ACC112 (cell line): ENCODE measurements around the gene VWA1.

ENCODE experiments used
- H2AFZ ChIP-seq: fragments of 200-600 bp; sonication (generic); one replicate; pipeline ENCODE4 v1.6.0; 2017; ENCODE audit warnings: antibody characterized with exemption, low read length; ENCODE audit not compliant: unreplicated experiment
- H3K27ac ChIP-seq: fragments of 200-600 bp; sonication (generic); 2 replicates; pipeline ENCODE4 v1.5.1; 2014; ENCODE audit warnings: low read depth, mild to moderate bottlenecking, antibody characterized with exemption, low read length, moderate library complexity
- H3K27me3 ChIP-seq: fragments of 200-600 bp; sonication (generic); 2 replicates; pipeline ENCODE4 v1.6.1; 2014; ENCODE audit warnings: mild to moderate bottlenecking, antibody characterized with exemption, low read length, moderate library complexity, mixed read lengths; ENCODE audit not compliant: insufficient read depth
- H3K36me3 ChIP-seq: fragments of 200-600 bp; sonication (generic); 2 replicates; pipeline ENCODE4 v1.6.1; 2016; ENCODE audit warnings: mild to moderate bottlenecking, antibody characterized with exemption, low read length, moderate library complexity, mixed read lengths; ENCODE audit not compliant: insufficient read depth
- H3K4me1 ChIP-seq: fragments of 200-600 bp; sonication (generic); one replicate; pipeline ENCODE4 v1.6.1; 2016; ENCODE audit warnings: low read length, mixed read lengths; ENCODE audit not compliant: insufficient read depth, unreplicated experiment, control insufficient read depth
- H3K4me3 ChIP-seq: fragments of 200-600 bp; sonication (generic); 2 replicates; pipeline ENCODE4 v1.5.1; 2014; ENCODE audit warnings: mild to moderate bottlenecking, low read depth, low read length
- H3K79me2 ChIP-seq: fragments of 200-600 bp; sonication (generic); one replicate; pipeline ENCODE4 v1.6.0; 2016; ENCODE audit warnings: low read length; ENCODE audit not compliant: control insufficient read depth, unreplicated experiment, insufficient read depth

Gene VWA1

DNA sequence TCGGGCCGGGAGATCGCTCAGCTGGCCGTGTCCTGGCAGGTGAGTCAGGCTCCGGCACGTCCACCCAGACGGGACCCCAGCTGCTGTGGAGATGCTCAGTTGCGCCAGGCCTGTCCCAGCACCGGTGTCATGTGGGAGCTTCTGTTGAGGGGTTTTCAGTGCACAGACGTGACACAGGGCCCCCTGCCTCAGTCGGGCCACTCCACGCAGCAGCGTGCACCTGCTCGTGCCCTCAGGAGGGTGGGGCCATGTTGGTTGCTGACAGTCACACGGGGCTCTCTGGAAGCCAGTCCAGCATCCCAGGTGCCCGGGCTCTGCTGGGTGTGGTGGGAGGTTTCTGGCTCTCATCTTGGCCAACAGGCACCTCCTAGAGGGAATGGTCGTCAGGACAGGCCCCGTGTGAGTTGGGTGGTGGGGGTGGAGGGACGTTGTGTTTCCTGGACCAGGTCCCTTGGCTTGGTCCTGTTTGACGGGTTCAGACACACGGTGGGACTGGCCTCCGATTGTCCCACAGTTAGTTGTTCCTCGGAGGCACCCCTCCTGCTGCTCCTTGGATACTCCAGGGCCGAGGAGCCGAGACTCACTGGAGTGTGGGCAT lies 55.2 kb downstream of the VWA1 start:
- Histone ChIP-seq H3K4me1 (no peaks in the 10 kb centered on the region), H2AFZ (no peak overlapping the region), H3K36me3 (peaks cover 49% of the 10 kb centered on the region), H3K79me2 (no peaks in the 10 kb centered on the region), H3K4me3 (no peak overlapping the region), H3K27ac (no peak overlapping the region), H3K27me3 (no peaks in the 10 kb centered on the region)

DNA sequence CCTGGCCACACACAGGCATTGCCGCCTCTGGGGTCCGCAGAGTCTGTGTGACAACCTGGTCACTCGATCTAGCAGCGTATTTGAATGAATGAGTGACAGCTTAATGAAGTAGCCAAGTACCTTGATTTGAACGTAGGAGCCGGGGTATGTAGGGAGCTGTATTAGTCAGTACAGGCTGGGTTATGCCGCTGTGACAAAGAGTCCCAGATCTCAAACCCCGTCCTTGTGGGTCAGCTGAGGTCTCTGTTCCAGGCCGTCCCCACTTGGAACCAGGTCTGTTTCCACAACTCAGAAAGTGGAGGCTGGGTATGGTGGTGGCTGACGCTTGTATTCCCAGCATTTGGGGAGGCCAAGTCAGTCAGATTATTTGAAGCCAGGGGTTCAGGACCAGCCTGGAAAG lies 56.1 kb downstream of the VWA1 start:
- Histone ChIP-seq H3K79me2 (no peaks in the 10 kb centered on the region), H3K4me3 (no peak overlapping the region), H2AFZ (no peak overlapping the region), H3K27me3 (no peaks in the 10 kb centered on the region), H3K4me1 (no peaks in the 10 kb centered on the region), H3K36me3 (peaks cover 49% of the 10 kb centered on the region), H3K27ac (no peak overlapping the region)
